GM12878 (cell line): ENCODE measurements around the gene EGR1.

Experiments used
- CEBPB ChIP-seq, 2 experiments: fragments of 150-350 bp in 1 of 2; IDR thresholded peaks; 2 replicates each; pipeline ENCODE4 v1.6.1; 2012 to 2014; ENCODE audit warnings: low read depth in 2 of 2, low read length in 2 of 2, borderline replicate concordance in 1 of 2, inconsistent platforms in 1 of 2
- CTCF ChIP-seq, 3 experiments: IDR thresholded peaks in 2 of 3; conservative IDR thresholded peaks in 1 of 3; 2 replicates each; pipeline ENCODE4 v1.5.1; 2011; ENCODE audit warnings: low read depth in 3 of 3, low read length in 3 of 3, mild to moderate bottlenecking in 3 of 3, control low read depth in 2 of 3, moderate library complexity in 2 of 3, inconsistent platforms in 1 of 3, mixed read lengths in 1 of 3; ENCODE audit not compliant: control insufficient read depth in 2 of 3, insufficient read depth in 1 of 3; ENCODE audit errors: extremely low read depth in 1 of 3
- EZH2 ChIP-seq: IDR thresholded peaks from 2 replicates; pipeline ENCODE4 v1.6.1; 2012; ENCODE audit warnings: low read depth, mild to moderate bottlenecking, control low read depth, inconsistent platforms, low read length, borderline replicate concordance; ENCODE audit not compliant: control insufficient read depth
- FOS ChIP-seq: IDR thresholded peaks from 3 replicates; pipeline ENCODE4 v1.6.1; 2011; ENCODE audit warnings: borderline replicate concordance; ENCODE audit not compliant: insufficient read length; ENCODE audit errors: extremely low read depth
- MXI1 ChIP-seq: fragments of 150-350 bp; IDR thresholded peaks from 2 replicates; pipeline ENCODE4 v1.6.1; 2011; ENCODE audit warnings: low read depth, mild to moderate bottlenecking, inconsistent platforms, low read length, improper control_type of control experiment
- NBN ChIP-seq: fragments of 450-650 bp; IDR thresholded peaks from 2 replicates; pipeline ENCODE4 v1.6.1; 2016
- POLR2A ChIP-seq: IDR thresholded peaks from 2 replicates; pipeline ENCODE4 v1.6.1; 2011; ENCODE audit warnings: low read depth, mild to moderate bottlenecking, low read length
- SMC3 ChIP-seq: IDR thresholded peaks from 2 replicates; pipeline ENCODE4 v1.6.1; 2011; ENCODE audit warnings: low read length, improper control_type of control experiment, borderline replicate concordance

GRCh38 chr5:138454121-138454520 lies 11.2 kb upstream of the EGR1 start:
- no peak for TF ChIP-seq POLR2A
- TF ChIP-seq FOS = no peak
- TF ChIP-seq CTCF (IDR thresholded peaks at IDR 0.05 in 2 of 3, conservative IDR thresholded peaks at IDR 0.05 in 1 of 3; ENCODE audit: control insufficient read depth in 2 of 3, extremely low read depth in 1 of 3, insufficient read depth in 1 of 3, low read depth in 3 of 3, low read length in 3 of 3) = no peak
- TF ChIP-seq EZH2 = no peak
- no peak for TF ChIP-seq SMC3
- no peak for TF ChIP-seq MXI1
- no peak for TF ChIP-seq CEBPB (IDR thresholded peaks at IDR 0.05; ENCODE audit: borderline replicate concordance in 1 of 2, low read depth in 2 of 2, low read length in 2 of 2)
- no peak for TF ChIP-seq NBN
